SK-N-SH (cell line): ENCODE measurements around the gene RNF11. TPM values are rescaled to one million over a fixed set of nuclear protein-coding genes. Genes with fewer than 3 reads are reported as not detected.

Source experiments
- CTCF ChIA-PET: fragments of 300-600, 350-600 bp; formaldehyde crosslinking; extraction: SDS; loops from one replicate; lab custom pipeline; 2021; lab: Yijun Ruan, JAX
- POLR2A ChIA-PET: fragments of 350-600 bp; sonication (Branson Sonifier 250); formaldehyde crosslinking; extraction: SDS; loops from one replicate; lab custom pipeline; 2020; ENCODE audit warnings: antibody characterized with exemption, inconsistent platforms; lab: Yijun Ruan, JAX
- DNase-seq: peaks from one replicate; pipeline ENCODE4 v3.0.0; 2012
- H2AFZ ChIP-seq: fragments of 200-600 bp; sonication (generic); 2 replicates; pipeline ENCODE4 v1.8.1; 2016; ENCODE audit warnings: antibody characterized with exemption, mild to moderate bottlenecking, low read depth
- H3F3A ChIP-seq: fragments of 200-600 bp; sonication (generic); replicated peaks from 2 replicates; pipeline ENCODE3; 2016; ENCODE audit warnings: antibody characterized with exemption, mild to moderate bottlenecking; ENCODE audit not compliant: insufficient read depth
- H3K27ac ChIP-seq, 2 experiments: fragments of 200-500 bp in 1 of 2; fragments of 200-600 bp in 1 of 2; sonication (Bioruptor generic) in 1 of 2; sonication (generic), shearing (Covaris generic) in 1 of 2; 2 replicates each; pipeline versions ENCODE4 v1.5.1 to v1.6.1; 2014 to 2016; ENCODE audit warnings: low read depth in 2 of 2, inconsistent platforms in 1 of 2, low read length in 1 of 2, mild to moderate bottlenecking in 1 of 2, mixed read lengths in 1 of 2
- H3K27me3 ChIP-seq: fragments of 200-600 bp; sonication (generic), shearing (Covaris generic); 2 replicates; pipeline ENCODE4 v1.6.1; 2016; ENCODE audit warnings: mixed run types; ENCODE audit not compliant: insufficient read depth
- H3K36me3 ChIP-seq, 2 experiments: fragments of 200-500 bp in 1 of 2; fragments of 200-600 bp in 1 of 2; sonication (Bioruptor generic) in 1 of 2; sonication (generic) in 1 of 2; replicated peaks in 1 of 2; 2 replicates each; pipeline versions ENCODE3 to v1.5.1; 2014 to 2016; ENCODE audit warnings: low read length in 1 of 2, mild to moderate bottlenecking in 1 of 2; ENCODE audit not compliant: insufficient read depth in 2 of 2, control insufficient read depth in 1 of 2
- H3K4me1 ChIP-seq, 2 experiments: fragments of 200-500 bp in 1 of 2; fragments of 200-600 bp in 1 of 2; sonication (Bioruptor generic) in 1 of 2; sonication (generic), shearing (Covaris generic) in 1 of 2; 2 replicates each; pipeline versions ENCODE4 v1.5.1 to v1.6.1; 2014 to 2016; ENCODE audit warnings: low read depth in 1 of 2, low read length in 1 of 2, mixed run types in 1 of 2; ENCODE audit not compliant: insufficient read depth in 2 of 2, control insufficient read depth in 1 of 2
- H3K4me2 ChIP-seq: fragments of 200-600 bp; sonication (generic), shearing (Covaris generic); 2 replicates; pipeline ENCODE4 v1.6.1; 2017; ENCODE audit warnings: mixed run types
- H3K4me3 ChIP-seq, 2 experiments: fragments of 200-500 bp in 1 of 2; fragments of 200-600 bp in 1 of 2; sonication (Bioruptor generic) in 1 of 2; sonication (generic), shearing (Covaris generic) in 1 of 2; 2 replicates each; pipeline versions ENCODE4 v1.5.1 to v1.8.1; 2014 to 2016; ENCODE audit warnings: low read depth in 2 of 2, inconsistent platforms in 1 of 2, low read length in 1 of 2, mild to moderate bottlenecking in 1 of 2, mixed read lengths in 1 of 2, moderate library complexity in 1 of 2
- H3K79me2 ChIP-seq: fragments of 200-600 bp; sonication (generic); 2 replicates; pipeline ENCODE4 v1.8.1; 2017; ENCODE audit warnings: mild to moderate bottlenecking; ENCODE audit not compliant: insufficient read depth
- H3K9ac ChIP-seq: fragments of 200-600 bp; sonication (generic); 2 replicates; pipeline ENCODE4 v1.6.1; 2017; ENCODE audit warnings: mixed run types
- H3K9me2 ChIP-seq: fragments of 200-600 bp; sonication (generic); 2 replicates; pipeline ENCODE4 v1.6.1; 2017; ENCODE audit warnings: mixed run types
- H3K9me3 ChIP-seq: fragments of 200-600 bp; sonication (generic); 2 replicates; pipeline ENCODE4 v1.6.1; 2017; ENCODE audit warnings: mixed run types, mild to moderate bottlenecking, moderate library complexity
- H4K20me1 ChIP-seq: fragments of 200-600 bp; sonication (generic); 2 replicates; pipeline ENCODE4 v1.6.1; 2017; ENCODE audit warnings: mild to moderate bottlenecking, mixed run types; ENCODE audit not compliant: insufficient read depth
- EP300 ChIP-seq, 2 experiments: IDR thresholded peaks; 2 replicates each; pipeline versions ENCODE4 v1.4.0 to v1.6.1; 2012; ENCODE audit warnings: borderline replicate concordance in 1 of 2, low read depth in 1 of 2, low read length in 1 of 2
- FOXM1 ChIP-seq: IDR thresholded peaks from 2 replicates; pipeline ENCODE4 v1.4.0; 2012; ENCODE audit warnings: low read depth, mild to moderate bottlenecking
- GATA2 ChIP-seq: sonication (generic); formaldehyde crosslinking; IDR thresholded peaks from 2 replicates; pipeline ENCODE4 v1.5.0; 2020; ENCODE audit warnings: mild to moderate bottlenecking, missing genetic modification reagents
- IRF3 ChIP-seq: fragments of 150-350 bp; IDR thresholded peaks from 2 replicates; pipeline ENCODE4 v1.6.1; 2016; ENCODE audit warnings: mild to moderate bottlenecking, low read depth, low read length
- JUND ChIP-seq: IDR thresholded peaks from 2 replicates; pipeline ENCODE4 v1.4.0; 2012
- MAX ChIP-seq: IDR thresholded peaks from 2 replicates; pipeline ENCODE4 v1.4.0; 2012; ENCODE audit warnings: low read depth
- NRF1 ChIP-seq: IDR thresholded peaks from 2 replicates; pipeline ENCODE4 v1.6.1; 2012; ENCODE audit warnings: low read depth, mild to moderate bottlenecking, low read length
- POLR2AphosphoS5 ChIP-seq: IDR thresholded peaks from 2 replicates; pipeline ENCODE4 v1.6.1; 2012; ENCODE audit warnings: low read depth, low read length
- RCOR1 ChIP-seq: fragments of 150-350 bp; IDR thresholded peaks from 2 replicates; pipeline ENCODE4 v1.6.1; 2017; ENCODE audit warnings: antibody characterized with exemption, low read length
- RXRA ChIP-seq: IDR thresholded peaks from 2 replicates; pipeline ENCODE4 v1.4.0; 2012; ENCODE audit warnings: low read depth, mild to moderate bottlenecking, borderline replicate concordance
- WGBS: methylation state at CpG from one replicate; pipeline ENCODE4 v1.1.6; 2017; ENCODE audit warnings: low lambda C conversion rate; 5-methylcytosine and 5-hydroxymethylcytosine counted together
- polyA plus RNA-seq, 3 experiments: library from polyadenylated mRNA; depleted of rRNA; stranded (reverse); fragments of >200 nt; gene quantifications; 2 replicates each; pipeline ENCODE4 v1.2.3, GENCODE V29; 2012
- TF ChIP-seq, protein P1 (sequence below): IDR thresholded peaks from 2 replicates; pipeline ENCODE4 v1.4.0; 2012; ENCODE audit warnings: low read depth, borderline replicate concordance

The RNF11 gene
- polyA plus RNA-seq, 1 of the 3 experiments (the other 2 are of a cell fraction) = 62.5 TPM

GRCh38 chr1:51301844-51302162 is 65.7 kb downstream of the RNF11 start (continued):
- no peak for TF ChIP-seq GATA2 (CRISPR knock-in tag)
- no peak for TF ChIP-seq POLR2AphosphoS5
- TF ChIP-seq JUND = no peak
- TF ChIP-seq EP300 (IDR thresholded peaks at IDR 0.05; ENCODE audit: borderline replicate concordance in 1 of 2, low read depth in 1 of 2, low read length in 1 of 2) = no peak

GRCh38 chr1:51302270-51302669 is 66.2 kb downstream of the RNF11 start:
- Histone ChIP-seq H3K79me2 (no peaks in the 10 kb centered on the region), H3K4me2 (no peak overlapping the region), H3F3A (peaks cover 7% of the 10 kb centered on the region), H2AFZ (no peak overlapping the region), H3K9me2 (no peaks in the 10 kb centered on the region), H3K4me1 (peaks cover 0 to 6% of the 10 kb centered on the region in 2 experiments; a peak in 1 of 4 replicates), H3K9me3 (no peaks in the 10 kb centered on the region), H3K27ac (no peak overlapping the region), H3K36me3 (no peaks in the 10 kb centered on the region), H3K4me3 (no peak overlapping the region), H4K20me1 (no peaks in the 10 kb centered on the region), H3K9ac (no peak overlapping the region), H3K27me3 (no peaks in the 10 kb centered on the region)
- WGBS = 89% methylated on average over 3 of the region's 10 CpGs
- TF ChIP-seq NRF1 (no peak), RCOR1 (no peak)
- TF ChIP-seq, protein P1, sequence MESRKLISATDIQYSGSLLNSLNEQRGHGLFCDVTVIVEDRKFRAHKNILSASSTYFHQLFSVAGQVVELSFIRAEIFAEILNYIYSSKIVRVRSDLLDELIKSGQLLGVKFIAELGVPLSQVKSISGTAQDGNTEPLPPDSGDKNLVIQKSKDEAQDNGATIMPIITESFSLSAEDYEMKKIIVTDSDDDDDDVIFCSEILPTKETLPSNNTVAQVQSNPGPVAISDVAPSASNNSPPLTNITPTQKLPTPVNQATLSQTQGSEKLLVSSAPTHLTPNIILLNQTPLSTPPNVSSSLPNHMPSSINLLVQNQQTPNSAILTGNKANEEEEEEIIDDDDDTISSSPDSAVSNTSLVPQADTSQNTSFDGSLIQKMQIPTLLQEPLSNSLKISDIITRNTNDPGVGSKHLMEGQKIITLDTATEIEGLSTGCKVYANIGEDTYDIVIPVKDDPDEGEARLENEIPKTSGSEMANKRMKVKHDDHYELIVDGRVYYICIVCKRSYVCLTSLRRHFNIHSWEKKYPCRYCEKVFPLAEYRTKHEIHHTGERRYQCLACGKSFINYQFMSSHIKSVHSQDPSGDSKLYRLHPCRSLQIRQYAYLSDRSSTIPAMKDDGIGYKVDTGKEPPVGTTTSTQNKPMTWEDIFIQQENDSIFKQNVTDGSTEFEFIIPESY = no peak
- DNase-seq = no peak
- ChIA-PET CTCF (no interaction called here), POLR2A (no interaction called here)

DNA sequence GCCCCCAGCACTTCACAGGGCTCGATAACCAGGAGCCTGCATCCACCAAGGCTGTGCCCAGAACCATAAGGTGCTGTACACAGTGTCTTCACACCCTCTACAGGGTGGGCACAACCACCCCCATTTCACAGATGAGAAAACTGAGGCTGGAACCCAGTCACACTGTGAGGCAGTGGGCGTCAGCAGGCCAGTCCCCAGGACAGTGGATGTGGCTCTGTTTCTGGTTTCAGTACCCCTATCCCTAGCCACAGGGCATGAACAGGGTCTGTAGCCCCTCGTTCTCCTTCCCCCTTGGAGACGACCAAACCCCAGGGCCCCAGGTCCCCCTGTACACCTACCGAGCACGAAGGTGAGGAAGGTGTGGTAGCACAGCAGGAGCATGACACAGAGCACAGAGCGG is 66.7 kb downstream of the RNF11 start:
- CTCF ChIA-PET = no interaction called here
- H3K4me2 ChIP-seq = no peak overlapping the region
- H3K4me1 ChIP-seq = peaks cover 0 to 5% of the 10 kb centered on the region in 2 experiments; a peak in 1 of 4 replicates
- H3K79me2 ChIP-seq = no peaks in the 10 kb centered on the region
- TF ChIP-seq RXRA (no peak), MAX (no peak), FOXM1 (no peak), IRF3 (no peak)
- H3K9me2 ChIP-seq = no peaks in the 10 kb centered on the region
- H3K36me3 ChIP-seq = no peaks in the 10 kb centered on the region
- no peaks in the 10 kb centered on the region for H4K20me1 ChIP-seq
- no peak overlapping the region for H3K27ac ChIP-seq
- WGBS = 100% methylated on average over 3 of the region's 7 CpGs
- POLR2A ChIA-PET = no interaction called here
- no peaks in the 10 kb centered on the region for H3K27me3 ChIP-seq
- H2AFZ ChIP-seq = no peak overlapping the region
- H3K4me3 ChIP-seq = no peak overlapping the region
- DNase-seq = no peak
- peaks cover 7% of the 10 kb centered on the region for H3F3A ChIP-seq
- no peak overlapping the region for H3K9ac ChIP-seq
- H3K9me3 ChIP-seq = no peaks in the 10 kb centered on the region
